ENCODE data around the gene RUNX1. TPM values are rescaled to one million over a fixed set of nuclear protein-coding genes. Genes with fewer than 3 reads are reported as not detected.
A peak's percentile ranks its signal among the peaks of the same experiment; 100 is the strongest.

The RUNX1 gene
- polyA plus RNA-seq, 3 donors, result 6.2 to 49.7 (median 8.7) TPM

DNA sequence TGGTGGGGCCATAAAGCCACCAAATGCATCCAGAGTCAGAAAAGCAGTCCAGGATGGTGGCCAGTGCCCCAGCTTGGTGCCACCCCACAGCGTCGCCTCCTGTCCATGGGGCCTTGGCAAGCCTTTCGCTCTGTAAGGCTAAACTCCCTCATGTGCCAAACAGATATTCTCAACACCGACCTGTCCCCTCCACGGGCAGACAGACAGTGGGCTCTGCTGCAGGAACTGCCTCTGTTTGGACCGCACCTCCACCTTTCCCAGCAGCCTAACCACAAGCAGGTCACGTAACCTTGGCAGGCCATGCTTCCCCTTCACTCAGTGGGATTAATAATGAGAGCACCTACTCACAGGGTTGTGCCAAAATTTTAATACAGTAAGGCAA, 11.7 kb downstream of the RUNX1 start:
- Histone ChIP-seq H3K4me1 (ENCODE audit: control insufficient read depth in 1 of 2, insufficient read depth in 2 of 2, low read length in 2 of 2) (peaks cover 23 to 65% of the 10 kb centered on the region in 2 donors), H3K27ac (ENCODE audit: low read depth in 1 of 2, low read length in 2 of 2) (no peak overlapping the region), H3K9ac (ENCODE audit: insufficient read depth, low read length, poor library complexity, severe bottlenecking) (no peak overlapping the region), H3K4me3 (replicated peaks in 1 of 3; ENCODE audit: low read depth in 2 of 3, low read length in 3 of 3) (no peak overlapping the region), H3K36me3 (replicated peaks in 1 of 2; ENCODE audit: control insufficient read depth in 1 of 2, insufficient read depth in 2 of 2, low read length in 2 of 2) (peaks cover 17 to 74% of the 10 kb centered on the region in 2 donors), H3K79me2 (ENCODE audit: insufficient read depth, low read length) (peaks cover 100% of the 10 kb centered on the region), H3K27me3 (ENCODE audit: control insufficient read depth in 2 of 2, insufficient read depth in 2 of 2, low read length in 2 of 2) (no peaks in the 10 kb centered on the region), H3K4me2 (replicated peaks; ENCODE audit: extremely low read depth, low read length, poor library complexity, severe bottlenecking) (no peak overlapping the region), H3K9me3 (replicated peaks in 1 of 2; ENCODE audit: control insufficient read depth in 1 of 2, insufficient read depth in 1 of 2, low read length in 2 of 2) (no peaks in the 10 kb centered on the region), H4K20me1 (ENCODE audit: insufficient read depth, low read length) (peaks cover 99% of the 10 kb centered on the region), H2AFZ (ENCODE audit: insufficient read depth, low read depth, low read length, poor library complexity, severe bottlenecking) (no peak overlapping the region)
- intact Hi-C loops (cut with micrococcal nuclease), result no loop called here
- TF ChIP-seq CTCF (IDR thresholded peaks at IDR 0.05), result no peak
- Mint-ChIP-seq H3K36me3 (peaks cover 61 to 75% of the 10 kb centered on the region in 2 donors), H3K4me1 (peaks cover 75% of the 10 kb centered on the region), H3K27ac (peak overlapping the region in 2 of 7 donors; percentile 11 to 31), H3K27me3 (ENCODE audit: low read depth in 3 of 3) (no peaks in the 10 kb centered on the region), H3K9me3 (no peaks in the 10 kb centered on the region), H3K4me3 (no peak overlapping the region)
- WGBS (ENCODE audit: insufficient coverage), result 83% methylated on average over 7 of the region's 7 CpGs
- DNase-seq, result no peak

GRCh38 chr21:35036465-35037383, 12.4 kb downstream of the RUNX1 start:
- Histone ChIP-seq H3K4me2 (replicated peaks; ENCODE audit: extremely low read depth, low read length, poor library complexity, severe bottlenecking) (no peak overlapping the region), H3K79me2 (ENCODE audit: insufficient read depth, low read length) (peaks cover 100% of the 10 kb centered on the region), H4K20me1 (ENCODE audit: insufficient read depth, low read length) (peaks cover 99% of the 10 kb centered on the region), H3K4me3 (replicated peaks in 1 of 3; ENCODE audit: low read depth in 2 of 3, low read length in 3 of 3) (no peak overlapping the region), H3K27me3 (ENCODE audit: control insufficient read depth in 2 of 2, insufficient read depth in 2 of 2, low read length in 2 of 2) (no peaks in the 10 kb centered on the region), H3K27ac (ENCODE audit: low read depth in 1 of 2, low read length in 2 of 2) (no peak overlapping the region), H3K9ac (ENCODE audit: insufficient read depth, low read length, poor library complexity, severe bottlenecking) (no peak overlapping the region), H3K9me3 (replicated peaks in 1 of 2; ENCODE audit: control insufficient read depth in 1 of 2, insufficient read depth in 1 of 2, low read length in 2 of 2) (no peaks in the 10 kb centered on the region), H3K36me3 (replicated peaks in 1 of 2; ENCODE audit: control insufficient read depth in 1 of 2, insufficient read depth in 2 of 2, low read length in 2 of 2) (peaks cover 17 to 74% of the 10 kb centered on the region in 2 donors), H2AFZ (ENCODE audit: insufficient read depth, low read depth, low read length, poor library complexity, severe bottlenecking) (no peak overlapping the region), H3K4me1 (ENCODE audit: control insufficient read depth in 1 of 2, insufficient read depth in 2 of 2, low read length in 2 of 2) (peaks cover 23 to 61% of the 10 kb centered on the region in 2 donors)
- Mint-ChIP-seq H3K4me1 (peaks cover 68% of the 10 kb centered on the region), H3K4me3 (no peak overlapping the region), H3K36me3 (peaks cover 59 to 74% of the 10 kb centered on the region in 2 donors), H3K9me3 (no peaks in the 10 kb centered on the region), H3K27me3 (ENCODE audit: low read depth in 3 of 3) (no peaks in the 10 kb centered on the region), H3K27ac (peak overlapping the region in 5 of 7 donors; percentile 31 to 72 (median 46))
- TF ChIP-seq CTCF (IDR thresholded peaks at IDR 0.05), result no peak
- no peak for DNase-seq
- 83% methylated on average over 6 of the region's 11 CpGs for WGBS (ENCODE audit: insufficient coverage)
- intact Hi-C loops (cut with micrococcal nuclease), result no loop called here
